H9 (cell line): ENCODE data around the gene SDK1. TPM values are rescaled to one million over a fixed set of nuclear protein-coding genes. Genes with fewer than 3 reads are reported as not detected.

Source experiments
- DNase-seq: peaks from one replicate; pipeline ENCODE4 v3.0.0-alpha.2; 2017
- H2AFZ ChIP-seq: one replicate; pipeline ENCODE4 v1.6.1; 2013; ENCODE audit warnings: mild to moderate bottlenecking, low read length, control low read depth, moderate library complexity
- H2AK5ac ChIP-seq: 2 replicates; pipeline ENCODE4 v1.6.1; 2013; ENCODE audit warnings: low read length, control low read depth, mixed read lengths; ENCODE audit not compliant: insufficient read length
- H2BK120ac ChIP-seq: one replicate; pipeline ENCODE4 v1.6.1; 2013; ENCODE audit warnings: low read depth, mild to moderate bottlenecking, low read length, control low read depth, inconsistent platforms; ENCODE audit not compliant: poor library complexity, severe bottlenecking
- H2BK12ac ChIP-seq: 2 replicates; pipeline ENCODE4 v1.6.1; 2013; ENCODE audit warnings: low read length, control low read depth, mixed read lengths, low read depth; ENCODE audit not compliant: insufficient read length
- H2BK15ac ChIP-seq: 2 replicates; pipeline ENCODE4 v1.6.1; 2013; ENCODE audit warnings: low read depth, low read length, control low read depth
- H2BK20ac ChIP-seq: one replicate; pipeline ENCODE4 v1.6.1; 2013; ENCODE audit warnings: low read depth, mild to moderate bottlenecking, low read length, control low read depth, inconsistent platforms; ENCODE audit not compliant: poor library complexity, severe bottlenecking
- H2BK5ac ChIP-seq: 2 replicates; pipeline ENCODE4 v1.6.1; 2013; ENCODE audit warnings: low read length, control low read depth, mixed read lengths; ENCODE audit not compliant: insufficient read length
- H3K14ac ChIP-seq: 2 replicates; pipeline ENCODE4 v1.6.1; 2013; ENCODE audit warnings: low read length, control low read depth; ENCODE audit not compliant: insufficient read depth
- H3K18ac ChIP-seq: 2 replicates; pipeline ENCODE4 v1.6.1; 2013; ENCODE audit warnings: low read depth, mild to moderate bottlenecking, mixed read lengths, low read length, control low read depth; ENCODE audit not compliant: insufficient read length
- H3K23ac ChIP-seq: 2 replicates; pipeline ENCODE4 v1.6.1; 2013; ENCODE audit warnings: low read length, control low read depth, mixed read lengths, low read depth; ENCODE audit not compliant: insufficient read length
- H3K23me2 ChIP-seq: 2 replicates; pipeline ENCODE4 v1.6.1; 2013; ENCODE audit warnings: low read depth, mild to moderate bottlenecking, mixed read lengths, low read length, control low read depth; ENCODE audit not compliant: insufficient read length, poor library complexity, severe bottlenecking
- H3K27ac ChIP-seq: 2 replicates; pipeline ENCODE4 v1.5.1; 2013; ENCODE audit warnings: low read length, control low read depth, mixed read lengths, low read depth; ENCODE audit not compliant: insufficient read length
- H3K27me3 ChIP-seq: 2 replicates; pipeline ENCODE4 v1.6.1; 2013; ENCODE audit warnings: low read length, control low read depth, inconsistent platforms; ENCODE audit not compliant: insufficient read depth
- H3K4ac ChIP-seq: 2 replicates; pipeline ENCODE4 v1.6.1; 2013; ENCODE audit warnings: low read depth, mild to moderate bottlenecking, control low read depth, inconsistent platforms, low read length, moderate library complexity
- H3K4me1 ChIP-seq: 2 replicates; pipeline ENCODE4 v1.6.1; 2013; ENCODE audit warnings: low read length, control low read depth, inconsistent platforms; ENCODE audit not compliant: insufficient read depth
- H3K4me2 ChIP-seq: 2 replicates; pipeline ENCODE4 v1.6.1; 2013; ENCODE audit warnings: low read length, control low read depth, mixed read lengths; ENCODE audit not compliant: insufficient read length, insufficient read depth
- H3K56ac ChIP-seq: 2 replicates; pipeline ENCODE4 v1.6.1; 2013; ENCODE audit warnings: low read depth, mild to moderate bottlenecking, mixed read lengths, low read length, control low read depth; ENCODE audit not compliant: insufficient read length
- H3K79me1 ChIP-seq: 2 replicates; pipeline ENCODE4 v1.6.1; 2013; ENCODE audit warnings: low read depth, mild to moderate bottlenecking, moderate library complexity, low read length, control low read depth, inconsistent platforms; ENCODE audit not compliant: insufficient read depth, poor library complexity, severe bottlenecking
- H3K79me2 ChIP-seq: 2 replicates; pipeline ENCODE4 v1.6.1; 2013; ENCODE audit warnings: low read length, control low read depth, inconsistent platforms; ENCODE audit not compliant: insufficient read depth
- H3K9ac ChIP-seq: 2 replicates; pipeline ENCODE4 v1.6.1; 2013; ENCODE audit warnings: low read length, control low read depth, mixed read lengths; ENCODE audit not compliant: insufficient read length; ENCODE audit errors: extremely low read depth
- H3K9me3 ChIP-seq: one replicate; pipeline ENCODE4 v1.6.1; 2013; ENCODE audit warnings: low read depth, low read length, inconsistent platforms; ENCODE audit not compliant: control insufficient read depth
- H3T11ph ChIP-seq: one replicate; pipeline ENCODE4 v1.6.1; 2013; ENCODE audit warnings: mild to moderate bottlenecking, low read length, control low read depth, inconsistent platforms
- H4K20me1 ChIP-seq: one replicate; pipeline ENCODE4 v1.6.1; 2013; ENCODE audit not compliant: control insufficient read depth, insufficient read length, insufficient read depth
- H4K5ac ChIP-seq: 2 replicates; pipeline ENCODE4 v1.6.1; 2013; ENCODE audit warnings: low read depth, mild to moderate bottlenecking, mixed read lengths, low read length, control low read depth; ENCODE audit not compliant: insufficient read length
- H4K8ac ChIP-seq: replicated peaks from 2 replicates; pipeline ENCODE4 v1.6.1; 2013; ENCODE audit warnings: low read length, control low read depth, mixed read lengths, low read depth; ENCODE audit not compliant: insufficient read length
- H4K91ac ChIP-seq: 2 replicates; pipeline ENCODE4 v1.6.1; 2013; ENCODE audit warnings: low read depth, mild to moderate bottlenecking, moderate library complexity, mixed read lengths, low read length, control low read depth; ENCODE audit not compliant: insufficient read length
- H3K27ac Mint-ChIP-seq, 3 experiments: 2 replicates in 2 of 3; 3 replicates in 1 of 3; pipeline ENCODE4 v1.8.0; 2020 to 2021; ENCODE audit warnings: mixed read lengths in 3 of 3, mild to moderate bottlenecking in 1 of 3, moderate library complexity in 1 of 3
- H3K27me3 Mint-ChIP-seq: 2 replicates; pipeline ENCODE4 v1.8.0; 2021; ENCODE audit warnings: low read depth, mild to moderate bottlenecking, moderate library complexity, mixed read lengths
- H3K36me3 Mint-ChIP-seq, 3 experiments: 2 replicates in 2 of 3; 3 replicates in 1 of 3; pipeline ENCODE4 v1.8.0; 2020 to 2021; ENCODE audit warnings: low read depth in 3 of 3, mixed read lengths in 3 of 3; ENCODE audit not compliant: insufficient read depth in 1 of 3
- H3K4me1 Mint-ChIP-seq, 2 experiments: 2 replicates each; pipeline ENCODE4 v1.8.0; 2020; ENCODE audit warnings: mixed read lengths in 2 of 2
- H3K4me3 Mint-ChIP-seq, 2 experiments: 2 replicates in 1 of 2; 3 replicates in 1 of 2; pipeline ENCODE4 v1.8.0; 2020 to 2021; ENCODE audit warnings: mild to moderate bottlenecking in 2 of 2, mixed read lengths in 2 of 2, moderate library complexity in 1 of 2
- H3K9me3 Mint-ChIP-seq, 2 experiments: 2 replicates in 1 of 2; 3 replicates in 1 of 2; pipeline ENCODE4 v1.8.0; 2020; ENCODE audit warnings: mild to moderate bottlenecking in 2 of 2, mixed read lengths in 2 of 2, moderate library complexity in 1 of 2
- CTCF ChIP-seq: fragments of 200-600 bp; sonication (generic); conservative IDR thresholded peaks from 3 replicates; pipeline ENCODE4 v1.8.0; 2021; ENCODE audit warnings: antibody characterized with exemption, mild to moderate bottlenecking
- WGBS: extraction: QIAGEN DNeasy Blood & Tissue Kit; methylation state at CpG from one replicate; pipeline ENCODE4 v1.1.7; 2013; ENCODE audit warnings: missing lambda C conversion rate, low lambda C conversion rate, mixed read lengths; ENCODE audit not compliant: insufficient read length; ENCODE audit errors: extremely low coverage; 5-methylcytosine and 5-hydroxymethylcytosine counted together
- total RNA-seq: library from RNA; stranded (reverse); gene quantifications from 2 replicates; pipeline ENCODE4 v1.2.1, GENCODE V29; 2021

The SDK1 gene
- total RNA-seq, 1 experiment from 2014 or later, result 8.7 TPM

GRCh38 chr7:3561932-3562331 lies 260.9 kb downstream of the SDK1 start:
- Histone ChIP-seq H3K18ac (no peak overlapping the region), H4K5ac (no peak overlapping the region), H2BK15ac (no peak overlapping the region), H2BK12ac (no peak overlapping the region), H3K56ac (no peak overlapping the region), H3K14ac (no peak overlapping the region), H3K4me1 (no peaks in the 10 kb centered on the region), H3K9me3 (no peaks in the 10 kb centered on the region), H2BK20ac (no peak overlapping the region), H3K79me1 (no peaks in the 10 kb centered on the region), H3K4me2 (no peak overlapping the region), H3K79me2 (no peaks in the 10 kb centered on the region), H3K27ac (no peak overlapping the region), H4K20me1 (no peaks in the 10 kb centered on the region), H2BK120ac (no peak overlapping the region), H4K91ac (no peak overlapping the region), H2BK5ac (no peak overlapping the region), H3K4ac (no peak overlapping the region), H3K23ac (no peak overlapping the region), H3K9ac (no peak overlapping the region), H3K27me3 (no peaks in the 10 kb centered on the region), H2AFZ (no peak overlapping the region), H3K23me2 (no peaks in the 10 kb centered on the region), H2AK5ac (no peak overlapping the region), H4K8ac (no peak overlapping the region), H3T11ph (no peak overlapping the region)
- Mint-ChIP-seq H3K9me3 (no peaks in the 10 kb centered on the region), H3K27me3 (no peaks in the 10 kb centered on the region), H3K4me1 (peaks cover 0 to 2% of the 10 kb centered on the region in 2 experiments; a peak in 3 of 4 replicates), H3K36me3 (peaks cover 0 to 4% (median 0%) of the 10 kb centered on the region in 3 experiments; a peak in 2 of 7 replicates), H3K27ac (no peak overlapping the region), H3K4me3 (no peak overlapping the region)
- no CpG with 5 or more reads among the region's 5 CpGs for WGBS
- no peak for DNase-seq
- no peak for TF ChIP-seq CTCF
